Measurements from ENCODE around the gene XXYLT1.

XXYLT1 gene

DNA sequence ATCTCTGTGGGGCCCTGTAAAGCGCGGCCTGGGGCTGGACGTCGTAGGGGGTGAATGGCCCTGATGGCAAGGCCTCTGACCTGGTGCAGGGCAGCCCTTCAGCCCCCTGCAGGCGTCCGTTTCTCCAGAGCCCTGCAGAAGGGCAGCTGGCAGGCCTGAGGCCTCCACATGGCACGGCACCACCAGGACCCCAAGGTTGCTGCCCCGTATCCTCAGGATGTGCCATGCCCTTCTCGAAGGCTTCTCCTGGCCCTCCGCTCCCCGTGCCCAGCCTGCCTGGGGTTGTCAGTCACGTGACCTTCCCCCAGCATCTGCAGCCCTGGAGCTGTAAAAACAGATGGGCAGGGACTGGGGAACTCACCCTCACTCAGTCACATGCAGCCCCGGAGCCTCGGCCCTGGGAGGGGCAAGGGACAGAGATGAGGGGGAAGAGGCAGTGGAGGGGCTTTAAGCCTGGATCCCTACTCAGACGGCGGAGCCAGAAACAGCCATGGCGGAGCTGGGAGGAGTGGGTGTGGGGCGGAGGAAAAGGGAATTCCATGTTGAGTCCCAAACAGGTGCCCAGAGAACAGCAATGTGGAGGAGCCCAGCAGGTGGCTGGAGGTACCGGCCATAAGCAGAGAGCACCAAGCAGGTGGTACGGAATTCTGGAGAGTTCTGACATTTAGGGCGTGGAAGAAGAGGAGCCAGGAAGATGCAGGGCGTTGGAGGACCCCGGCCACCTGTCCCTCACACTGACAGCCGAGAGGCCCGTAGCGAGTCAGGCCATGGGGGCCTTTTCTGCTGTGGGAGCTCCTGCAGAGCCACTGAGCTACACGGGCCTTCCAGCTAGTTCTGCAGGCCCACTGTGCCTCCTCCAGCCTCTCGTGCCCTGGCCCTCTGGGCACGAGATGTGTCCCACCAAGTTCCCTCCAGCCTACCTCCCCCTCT lies 193.1 kb downstream of the XXYLT1 start:
- DNase-seq (ENCODE audit: low read depth), result no peak

DNA sequence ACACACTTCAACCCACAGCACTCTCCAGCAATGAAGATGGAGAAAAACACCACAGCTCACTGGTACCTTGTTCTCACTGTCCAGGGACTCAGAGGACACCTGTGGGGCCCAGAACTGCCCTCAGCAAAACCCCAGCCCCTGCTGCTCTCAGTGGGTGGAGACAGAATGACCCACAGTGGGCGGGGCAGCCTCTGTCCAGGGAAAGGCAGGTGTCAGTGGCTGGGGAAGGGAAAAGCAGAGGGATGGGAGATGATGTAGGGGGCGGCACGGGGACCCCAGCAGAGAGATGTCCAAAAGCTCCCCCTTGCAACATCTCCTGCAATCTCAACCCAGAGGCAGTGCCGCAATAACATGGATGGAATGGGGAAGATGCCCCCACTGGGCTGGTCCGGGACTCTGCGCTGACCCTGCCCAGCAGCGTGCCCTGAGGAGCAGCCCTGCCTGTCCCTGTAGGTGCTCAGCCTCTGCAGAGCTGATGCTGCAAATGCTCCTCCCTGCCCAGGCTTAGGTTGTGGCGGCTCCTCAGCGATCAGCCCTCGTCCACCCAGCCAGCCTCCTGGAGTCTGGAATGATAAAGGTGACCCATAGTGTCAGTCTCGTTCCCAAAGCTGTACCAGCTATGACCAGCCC lies 193.9 kb downstream of the XXYLT1 start:
- no peak for DNase-seq (ENCODE audit: low read depth)

DNA sequence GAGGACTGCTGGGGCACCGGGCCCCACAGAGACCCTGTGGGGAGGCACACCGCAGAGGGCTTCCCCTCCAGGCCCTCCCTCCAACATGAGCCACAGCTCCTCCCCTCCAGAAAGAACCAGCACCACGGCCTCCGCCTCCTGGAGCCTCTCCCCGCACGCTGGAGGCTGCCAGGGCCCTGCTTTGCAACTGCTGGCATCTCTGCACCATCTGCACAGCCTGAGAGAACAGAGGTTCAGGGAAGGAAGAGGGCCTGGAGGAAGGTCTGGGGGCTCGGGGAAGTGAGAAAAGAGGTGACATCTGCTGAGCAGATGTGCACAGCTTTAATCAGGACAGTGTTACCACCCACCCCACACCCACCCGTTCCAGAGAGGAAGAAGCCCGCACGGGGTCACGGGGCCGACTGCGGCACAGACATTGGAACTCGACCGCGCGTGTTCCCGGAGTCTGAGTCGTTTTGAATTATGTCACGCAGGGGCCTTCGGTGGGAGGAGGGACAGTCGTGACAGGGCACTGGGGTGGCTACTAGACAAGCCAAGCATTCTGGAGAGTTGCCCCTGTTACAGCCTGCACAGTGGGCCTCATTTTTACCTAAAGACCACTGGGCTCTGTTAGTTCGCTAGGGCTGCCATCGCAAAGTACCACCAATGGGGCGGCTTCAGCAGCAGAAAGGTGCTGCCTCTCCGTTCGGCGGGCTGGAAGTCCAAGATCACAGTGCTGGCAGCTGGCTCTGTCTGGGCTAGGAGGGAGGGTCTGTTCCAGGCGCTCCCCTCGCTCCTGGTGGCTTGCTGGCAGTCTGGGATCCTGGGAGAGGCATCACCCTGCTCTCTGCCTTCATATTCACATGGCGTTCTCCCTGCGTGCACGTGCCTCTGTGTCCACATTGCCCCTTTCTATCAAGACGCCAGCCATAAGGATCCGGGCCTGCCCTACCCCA lies 194.8 kb downstream of the XXYLT1 start:
- no peak for DNase-seq (ENCODE audit: low read depth)

DNA sequence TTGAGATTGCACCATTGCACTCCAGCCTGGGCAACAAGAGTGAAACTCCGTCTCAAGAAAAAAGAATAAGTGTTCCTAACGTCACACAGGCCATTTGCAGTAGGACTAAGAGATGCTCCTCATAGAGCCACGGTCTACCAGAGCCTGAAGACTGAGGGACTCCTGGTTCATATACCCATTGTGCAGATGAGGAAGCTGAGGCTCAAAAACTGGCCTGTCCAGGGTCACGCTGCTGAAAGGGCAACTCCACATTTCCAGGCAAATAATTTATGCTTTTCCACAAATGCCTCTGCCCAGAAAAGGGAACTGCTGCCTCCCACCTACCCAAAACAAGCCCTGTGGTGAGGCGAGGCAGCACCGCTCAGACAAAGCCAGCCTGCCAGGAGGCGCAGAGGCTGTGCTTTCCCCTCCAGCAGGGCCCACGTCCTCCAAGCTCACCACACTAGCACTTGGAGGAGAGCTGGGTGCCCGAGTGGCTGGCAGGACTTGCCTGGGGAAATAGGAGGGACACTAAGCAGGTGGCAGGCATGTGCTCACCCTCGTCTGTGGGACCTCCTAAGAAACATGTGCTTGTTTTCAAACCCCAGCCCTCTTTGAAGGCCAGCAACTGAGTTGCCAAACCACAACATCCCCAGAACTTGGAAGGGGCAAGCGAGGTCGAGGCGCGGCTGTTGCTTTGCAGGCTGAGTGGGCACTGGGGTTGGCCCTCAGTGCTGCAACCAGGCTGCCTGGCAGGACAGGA lies 195.6 kb downstream of the XXYLT1 start:
- peak; percentile 20 for DNase-seq (ENCODE audit: low read depth)

DNA sequence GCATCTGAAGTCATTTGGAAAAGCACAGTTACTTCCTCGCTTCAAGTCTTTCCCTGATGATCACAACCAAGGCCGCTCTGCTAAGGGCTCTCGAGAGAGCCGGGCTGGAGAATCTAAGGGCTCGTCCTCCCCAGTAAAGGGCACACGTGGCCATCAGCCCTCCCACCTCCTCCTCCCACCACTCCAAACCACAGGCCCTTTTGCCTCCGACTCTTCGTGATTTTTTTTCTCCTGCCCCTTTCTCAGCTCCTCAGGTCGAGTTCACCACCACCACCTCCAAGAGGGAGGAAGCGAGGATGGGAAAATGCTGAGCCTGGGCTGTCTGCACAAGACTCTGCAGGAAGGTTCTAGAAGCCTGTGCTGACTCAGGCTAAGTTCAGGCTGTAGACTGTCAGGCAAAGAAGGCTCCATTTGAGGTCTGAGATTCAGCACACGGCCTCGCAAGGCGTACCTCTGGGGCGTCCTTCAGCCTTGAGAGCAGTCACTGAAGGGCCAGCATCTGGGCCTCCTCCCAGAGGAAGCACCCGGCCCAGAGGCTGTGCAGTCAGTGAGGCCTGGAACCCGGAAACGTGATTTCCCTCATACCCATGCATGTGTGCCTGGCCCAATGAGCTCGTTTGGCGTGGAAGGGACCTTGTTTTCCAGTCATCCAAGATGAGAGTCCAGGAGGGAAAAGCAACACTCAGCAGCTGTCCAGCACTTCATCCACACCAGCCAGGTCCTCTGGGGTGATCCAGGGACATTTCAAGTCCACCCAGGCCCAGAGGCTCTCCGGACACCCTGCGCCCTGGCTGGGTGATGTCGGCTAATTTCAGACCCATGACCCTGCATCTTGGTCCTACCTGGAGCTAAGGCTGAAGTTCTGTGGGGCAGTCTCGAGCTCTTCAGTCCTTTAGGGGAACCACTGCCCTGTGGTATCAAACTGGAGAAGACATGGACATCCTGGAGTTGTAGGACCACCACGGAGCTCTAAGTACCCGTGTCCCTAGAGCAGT lies 196.8 kb downstream of the XXYLT1 start:
- no peak for DNase-seq (ENCODE audit: low read depth)

DNA sequence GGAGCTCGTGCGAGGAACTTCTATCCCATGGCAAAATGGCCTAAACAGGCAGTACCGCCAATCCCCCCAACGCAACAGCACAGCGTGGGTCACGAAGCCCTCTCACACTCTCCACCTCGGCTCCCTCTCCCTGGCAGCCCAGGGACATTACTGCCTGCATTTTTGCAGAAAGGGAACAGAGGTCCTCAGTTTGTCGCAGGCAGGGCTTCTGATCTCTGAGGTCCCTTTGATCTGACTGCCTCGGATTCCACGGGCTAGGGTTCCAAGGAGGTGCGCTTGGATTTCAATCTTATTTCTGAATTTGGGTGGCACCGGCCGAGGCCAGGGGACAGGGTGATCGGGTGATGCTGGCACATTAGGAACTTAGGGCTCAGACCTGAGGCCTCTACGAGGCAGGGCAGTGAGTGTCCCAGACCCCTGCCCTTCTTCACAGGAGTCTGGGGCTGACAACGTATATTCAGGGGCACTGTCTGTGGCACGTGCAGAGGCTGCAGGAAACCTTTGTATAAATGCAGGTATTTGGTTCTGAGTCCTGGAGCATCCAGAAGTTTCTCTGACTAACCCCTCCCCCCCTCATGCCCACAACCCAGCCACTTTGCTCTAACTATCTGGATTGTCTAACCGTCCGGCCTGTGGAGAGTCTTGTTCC lies 197.9 kb downstream of the XXYLT1 start:
- no peak for DNase-seq (ENCODE audit: low read depth)

DNA sequence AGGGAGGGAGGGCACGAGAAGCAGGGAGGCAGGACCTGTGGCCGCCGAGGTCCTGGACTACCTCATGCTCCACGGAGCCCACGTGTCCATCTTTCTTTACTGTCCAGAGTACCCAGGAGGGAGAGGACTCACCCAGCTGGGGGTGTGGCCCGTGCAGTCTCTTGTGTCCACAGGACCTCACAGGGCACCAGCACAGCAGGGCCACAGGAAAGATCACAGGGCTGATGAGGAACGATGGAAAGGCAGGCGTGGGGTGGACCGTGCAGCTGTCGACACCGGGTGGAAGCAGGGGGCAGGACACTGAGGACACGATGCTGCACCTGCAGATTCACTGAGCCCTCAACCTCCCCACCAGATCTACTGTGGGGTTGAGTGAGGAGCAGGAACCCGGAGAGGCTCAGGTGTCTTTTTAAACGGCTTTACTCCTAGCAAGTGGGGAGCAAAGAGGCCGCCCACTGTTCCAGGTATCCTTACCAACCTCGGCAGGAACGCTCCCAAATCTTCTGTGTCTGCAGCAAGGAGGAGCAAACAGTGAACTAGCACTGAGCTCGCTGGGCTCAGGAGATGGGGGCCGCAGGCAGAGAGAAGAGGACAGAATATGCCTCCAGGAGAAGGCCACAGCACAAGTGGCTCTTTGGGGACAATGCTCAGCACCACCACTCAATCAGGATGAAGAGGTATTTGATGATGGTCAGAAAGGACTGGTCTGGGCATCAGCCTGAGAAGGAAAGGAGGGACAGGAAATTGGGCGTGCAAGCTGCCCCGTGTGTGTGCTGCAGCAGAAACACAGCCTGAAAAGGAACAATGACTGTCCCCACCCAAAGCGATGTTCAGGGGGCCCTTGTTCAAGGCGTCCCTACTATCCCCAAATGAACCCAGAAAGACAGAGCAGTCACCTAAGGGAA lies 198.8 kb downstream of the XXYLT1 start:
- no peak for DNase-seq (ENCODE audit: low read depth)

DNA sequence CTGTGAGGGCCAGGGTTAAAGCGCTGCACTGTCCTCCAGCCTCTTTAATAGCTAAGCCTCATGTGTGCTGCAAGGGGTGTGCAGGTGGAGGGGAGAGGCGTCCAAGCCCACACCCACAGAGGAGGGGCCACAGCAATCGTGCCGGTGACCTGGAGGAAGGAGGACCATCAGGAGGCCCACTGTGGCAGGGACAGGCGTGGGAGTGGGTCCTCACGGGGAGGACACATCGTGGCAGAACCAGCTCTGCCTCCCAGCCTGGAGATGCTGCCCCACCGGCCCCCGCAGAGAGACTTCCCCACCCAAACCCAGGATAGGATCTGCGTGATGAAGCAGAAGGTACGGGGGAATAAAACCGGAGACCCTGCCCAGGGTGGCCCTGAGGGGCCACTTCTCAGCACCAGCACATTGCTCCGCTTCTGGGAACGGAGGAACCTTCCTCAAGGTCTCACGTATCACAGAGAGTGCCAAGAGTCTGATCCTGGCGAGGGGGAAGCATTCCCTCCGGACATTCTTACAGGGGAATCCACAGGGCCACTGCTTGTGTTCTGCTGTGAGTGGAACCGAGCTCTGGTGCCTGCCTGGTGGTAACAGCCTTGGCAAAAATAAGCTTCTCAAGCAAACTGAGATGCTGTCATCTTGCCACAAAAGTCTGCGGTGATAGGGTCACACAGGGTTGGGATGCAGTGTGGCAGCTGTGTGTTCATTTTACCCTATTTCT lies 199.8 kb downstream of the XXYLT1 start:
- DNase-seq (ENCODE audit: low read depth), result no peak

DNA sequence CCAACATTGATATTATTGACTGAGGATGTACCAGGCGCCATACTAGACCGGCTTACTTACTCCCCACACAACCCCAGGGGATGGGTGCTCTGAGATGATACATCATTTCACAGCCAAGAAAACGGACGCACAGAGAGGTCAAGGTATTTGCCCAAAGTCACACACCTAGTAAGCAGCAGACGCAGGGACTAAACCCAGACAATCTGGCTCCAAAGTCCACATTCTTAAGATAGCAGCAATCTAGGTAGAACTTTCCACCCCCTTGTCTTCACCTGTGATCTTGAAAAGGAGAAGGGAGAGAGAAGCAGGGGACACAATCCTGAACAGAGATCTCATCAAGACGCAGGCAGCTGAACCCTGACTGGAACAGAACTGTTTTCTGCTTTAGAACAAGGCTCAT lies 200.6 kb downstream of the XXYLT1 start:
- DNase-seq (ENCODE audit: low read depth), result no peak

DNA sequence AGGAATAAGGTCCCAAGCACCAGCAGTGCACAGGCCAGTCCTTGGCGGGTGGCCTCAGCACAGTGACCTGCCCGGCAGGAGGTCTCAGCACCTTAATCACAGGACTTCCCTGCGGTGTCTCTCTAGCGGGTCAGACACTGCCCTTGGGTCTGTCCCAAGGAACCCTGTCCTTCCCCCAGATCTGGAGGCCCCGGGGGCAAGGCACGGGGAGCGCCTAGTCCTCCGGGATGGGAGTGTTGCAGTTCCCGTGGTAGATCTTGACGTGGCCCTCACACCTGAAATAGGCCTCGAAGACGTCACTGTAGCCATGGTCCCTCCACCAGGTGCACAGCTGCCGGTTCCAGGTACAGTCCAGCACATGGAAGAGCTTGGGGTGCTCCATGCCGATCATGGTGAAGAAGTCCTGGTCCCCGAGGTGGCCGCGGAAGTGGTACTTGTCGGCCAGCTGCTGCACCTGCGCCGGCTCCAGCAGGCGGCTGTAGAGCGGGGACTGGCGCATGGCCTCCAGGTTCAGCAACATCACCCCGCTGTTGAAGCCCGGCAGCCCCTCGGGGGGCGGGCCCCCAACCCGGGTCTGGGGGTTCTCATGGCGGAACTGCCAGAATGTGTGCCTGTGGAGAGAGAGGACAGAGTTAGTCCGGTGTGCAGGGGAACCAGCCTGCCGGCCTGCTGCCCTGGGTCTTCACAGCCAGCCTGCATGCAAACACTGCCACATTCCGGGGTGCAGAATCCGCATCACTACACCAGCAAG lies 201.3 kb downstream of the XXYLT1 start:
- DNase-seq (ENCODE audit: low read depth), result no peak

DNA sequence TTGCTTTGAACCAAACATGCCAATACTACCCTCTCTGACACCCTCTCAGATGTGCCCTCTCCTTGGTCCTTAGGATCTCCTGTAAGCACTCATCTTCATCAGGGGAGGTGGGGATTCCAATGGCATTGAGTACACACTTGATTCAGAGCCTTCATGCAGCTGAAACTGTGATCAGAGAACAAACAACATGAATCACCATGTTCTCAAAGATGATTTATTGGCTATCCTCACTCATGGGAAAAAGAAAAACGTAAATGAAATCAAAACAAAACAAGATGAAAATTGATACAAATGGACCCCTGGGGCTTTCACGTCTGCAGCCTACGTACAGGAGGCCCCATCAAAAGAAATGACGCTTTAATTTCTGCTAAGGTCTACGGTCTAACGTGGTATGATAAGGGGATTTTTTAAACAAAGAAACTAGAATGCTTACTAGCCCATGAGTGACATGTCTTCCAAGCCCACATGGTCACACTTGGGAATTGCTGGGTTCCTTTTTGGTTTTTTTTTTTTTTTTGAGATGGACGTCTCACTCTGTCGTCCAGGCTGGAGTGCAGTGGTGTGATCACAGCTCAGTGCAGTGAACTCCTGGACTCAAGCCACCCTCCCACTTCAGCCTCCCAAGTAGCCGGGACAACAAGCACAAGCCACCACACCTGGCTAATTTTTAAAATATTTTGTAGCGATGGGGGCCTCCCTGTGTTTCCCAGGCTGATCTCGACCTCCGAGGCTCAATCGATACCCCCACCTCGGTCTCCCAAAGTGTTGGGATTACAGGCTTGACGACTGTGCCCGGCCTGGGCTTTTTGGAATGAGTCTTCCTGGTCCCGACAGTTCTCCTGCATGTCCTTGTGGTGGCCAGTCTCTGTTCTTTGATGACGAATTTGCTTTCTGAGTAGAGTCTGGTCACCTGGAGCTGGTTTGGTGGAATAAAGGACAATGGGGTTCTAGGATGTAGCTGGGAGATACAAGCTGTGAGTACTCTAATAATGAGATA lies 202.6 kb downstream of the XXYLT1 start:
- DNase-seq (ENCODE audit: low read depth), result no peak

DNA sequence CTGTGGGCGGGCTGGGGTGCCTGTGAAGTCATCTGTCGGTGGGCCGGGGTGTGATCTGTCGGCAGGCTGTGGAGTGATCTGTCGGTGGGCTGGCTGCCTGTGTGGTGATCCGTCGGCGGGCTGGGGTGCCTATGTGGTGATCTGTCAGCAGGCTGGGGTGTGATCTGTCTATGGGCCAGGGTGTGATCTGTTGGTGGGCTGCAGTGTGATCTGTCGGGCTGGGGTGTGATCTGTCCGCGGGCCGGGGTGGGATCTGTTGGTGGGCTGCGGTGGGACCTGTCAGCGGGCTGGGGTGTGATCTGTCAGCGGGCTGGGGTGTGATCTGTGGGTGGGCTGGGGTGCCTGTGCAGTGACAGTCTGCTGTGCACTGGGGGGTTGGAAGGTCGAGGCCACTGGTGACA lies 204.5 kb downstream of the XXYLT1 start:
- no peak for DNase-seq (ENCODE audit: low read depth)

DNA sequence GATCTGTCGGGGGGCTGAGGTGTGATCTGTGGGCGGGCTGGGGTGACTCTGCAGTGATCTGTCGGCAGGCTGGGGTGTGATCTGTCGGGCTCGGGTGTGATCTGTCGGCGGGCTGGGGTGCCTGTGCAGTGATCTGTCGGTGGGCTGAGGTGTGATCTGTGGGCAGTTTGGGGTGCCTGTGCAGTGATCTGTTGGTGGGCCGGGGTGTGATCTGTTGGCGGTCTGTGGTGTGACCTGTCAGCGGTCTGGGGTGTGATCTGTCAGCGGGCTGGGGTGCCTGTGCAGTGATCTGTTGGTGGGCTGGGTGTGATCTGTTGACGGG lies 205.1 kb downstream of the XXYLT1 start:
- DNase-seq (ENCODE audit: low read depth), result no peak

DNA sequence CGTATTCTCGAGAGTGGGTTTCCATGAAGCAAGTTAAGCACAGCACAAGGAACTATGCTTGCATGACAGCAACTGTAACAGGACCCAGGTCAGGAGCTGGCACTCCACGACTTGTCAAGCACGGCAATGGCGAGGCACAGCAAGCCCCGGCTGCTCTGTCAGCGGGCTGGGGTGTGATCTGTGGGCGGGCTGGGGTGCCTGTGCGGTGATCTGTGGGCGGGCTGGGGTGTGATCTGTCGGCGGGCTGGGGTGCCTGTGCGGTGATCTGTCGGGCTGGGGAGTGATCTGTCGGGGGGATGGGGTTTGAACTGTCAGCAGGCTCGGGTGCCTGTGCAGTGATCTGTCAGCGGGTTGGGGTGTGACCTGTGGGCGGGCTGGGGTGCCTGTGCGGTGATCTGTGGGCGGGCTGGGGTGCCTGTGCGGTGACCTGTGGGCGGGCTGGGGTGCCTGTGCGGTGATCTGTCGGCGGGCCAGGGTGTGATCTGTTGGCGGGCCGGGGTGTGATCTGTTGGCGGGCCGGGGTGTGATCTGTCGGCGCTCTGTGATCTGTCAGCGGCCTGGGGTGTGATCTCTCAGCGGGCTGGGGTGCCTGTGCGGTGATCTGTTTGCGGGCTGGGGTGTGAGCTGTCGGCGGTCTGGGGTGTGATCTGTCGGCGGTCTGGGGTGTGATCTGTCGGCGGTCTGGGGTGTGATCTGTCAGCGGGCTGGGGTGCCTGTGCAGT lies 205.7 kb downstream of the XXYLT1 start:
- no peak for DNase-seq (ENCODE audit: low read depth)

DNA sequence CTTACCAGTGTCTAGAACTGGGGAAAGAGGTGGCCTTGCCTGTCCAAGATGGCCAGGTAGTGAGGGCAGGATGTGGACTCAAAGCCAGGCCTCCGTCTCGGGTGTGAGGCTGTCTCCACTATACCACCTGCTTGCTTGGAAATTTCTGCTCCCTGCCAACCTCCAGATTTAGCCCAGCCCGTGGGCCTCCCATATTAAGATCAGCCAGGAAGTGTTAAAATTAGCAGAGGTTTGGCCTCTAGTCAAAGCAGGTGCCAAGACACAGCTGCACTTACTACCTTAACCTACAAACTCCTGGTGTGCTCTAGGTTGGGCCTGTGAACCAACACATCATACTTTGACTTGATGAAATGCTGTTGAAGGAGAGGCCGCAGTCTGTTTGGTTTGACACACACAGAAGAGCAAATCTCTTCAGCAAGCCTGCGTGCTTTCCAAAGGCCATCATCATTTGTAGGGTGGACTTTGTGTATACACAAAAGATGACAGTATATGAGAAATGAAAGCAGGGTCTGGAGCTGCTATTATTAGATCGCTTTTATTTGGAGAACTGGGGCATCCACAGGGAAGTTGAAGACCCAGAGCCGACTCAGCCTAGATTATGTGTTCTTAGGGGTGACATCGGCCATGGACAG lies 206.5 kb downstream of the XXYLT1 start:
- DNase-seq (ENCODE audit: low read depth), result no peak
